ENCODE measurements around the gene ZNF227.

GRCh38 chr19:44278181-44278690 lies 65.9 kb downstream of the ZNF227 start:
- no peak for TF ChIP-seq CTCF (IDR thresholded peaks at IDR 0.05; ENCODE audit: poor library complexity, severe bottlenecking)
- no peak for TF ChIP-seq EZH2 (IDR thresholded peaks at IDR 0.05; ENCODE audit: borderline replicate concordance, insufficient read depth, low read length, poor library complexity, severe bottlenecking)
- TF ChIP-seq RAD21 (conservative IDR thresholded peaks at IDR 0.05), result no peak
- no peak for TF ChIP-seq POLR2AphosphoS5 (IDR thresholded peaks at IDR 0.05)
- TF ChIP-seq REST (IDR thresholded peaks at IDR 0.05; ENCODE audit: borderline replicate concordance), result no peak
- TF ChIP-seq EP300 (conservative IDR thresholded peaks at IDR 0.05; ENCODE audit: poor library complexity, severe bottlenecking), result no peak
